Cardiac muscle cell (in vitro differentiated cells and primary cell): ENCODE data around the gene LRRC4. TPM values are rescaled to one million over a fixed set of nuclear protein-coding genes. Genes with fewer than 3 reads are reported as not detected.

ENCODE experiments used
- DNase-seq, 2 donors: peaks; one replicate each; pipeline versions ENCODE4 v3.0.0 to v3.0.0-alpha.2; 2010 to 2017; ENCODE audit warnings: low read depth in 1 of 2, low spot score in 1 of 2
- H3K27ac ChIP-seq: fragments of 200-600 bp; sonication (generic); 2 replicates; pipeline ENCODE4 v1.5.1; 2016
- H3K27me3 ChIP-seq: fragments of 200-600 bp; sonication (generic); 2 replicates; pipeline ENCODE4 v1.6.0; 2016; ENCODE audit warnings: control low read depth
- H3K36me3 ChIP-seq: fragments of 200-600 bp; sonication (generic); 2 replicates; pipeline ENCODE4 v1.5.1; 2016; ENCODE audit warnings: control low read depth
- H3K4me1 ChIP-seq: fragments of 200-600 bp; sonication (generic); 2 replicates; pipeline ENCODE4 v1.8.1; 2017; ENCODE audit warnings: low read depth, mild to moderate bottlenecking, mixed run types
- H3K4me3 ChIP-seq: fragments of 200-600 bp; sonication (generic); 2 replicates; pipeline ENCODE4 v1.5.1; 2016; ENCODE audit warnings: mild to moderate bottlenecking
- H3K9me3 ChIP-seq: fragments of 200-600 bp; sonication (generic); 2 replicates; pipeline ENCODE4 v1.5.1; 2017; ENCODE audit warnings: low read depth, mild to moderate bottlenecking, control low read depth
- polyA plus RNA-seq: library from polyadenylated mRNA; unstranded; fragments of >200 nt; fragmentation: Nextera tagmentation; extraction: Ambion mirVana; gene quantifications from 2 replicates; pipeline ENCODE4 v1.2.1, GENCODE V29; 2016
- total RNA-seq: library from RNA; depleted of rRNA; stranded (reverse); fragments of >200 nt; gene quantifications from 2 replicates; pipeline ENCODE4 v1.2.3, GENCODE V29; 2016
- TF ChIP-seq, protein P1 (sequence below): IDR thresholded peaks from 2 replicates; pipeline ENCODE4 v1.5.1; 2012; ENCODE audit warnings: low read depth, mild to moderate bottlenecking, low read length

The LRRC4 gene
- total and polyA plus RNA-seq, 2 experiments from 2014 or later: 2.9 to 9.3 TPM

DNA sequence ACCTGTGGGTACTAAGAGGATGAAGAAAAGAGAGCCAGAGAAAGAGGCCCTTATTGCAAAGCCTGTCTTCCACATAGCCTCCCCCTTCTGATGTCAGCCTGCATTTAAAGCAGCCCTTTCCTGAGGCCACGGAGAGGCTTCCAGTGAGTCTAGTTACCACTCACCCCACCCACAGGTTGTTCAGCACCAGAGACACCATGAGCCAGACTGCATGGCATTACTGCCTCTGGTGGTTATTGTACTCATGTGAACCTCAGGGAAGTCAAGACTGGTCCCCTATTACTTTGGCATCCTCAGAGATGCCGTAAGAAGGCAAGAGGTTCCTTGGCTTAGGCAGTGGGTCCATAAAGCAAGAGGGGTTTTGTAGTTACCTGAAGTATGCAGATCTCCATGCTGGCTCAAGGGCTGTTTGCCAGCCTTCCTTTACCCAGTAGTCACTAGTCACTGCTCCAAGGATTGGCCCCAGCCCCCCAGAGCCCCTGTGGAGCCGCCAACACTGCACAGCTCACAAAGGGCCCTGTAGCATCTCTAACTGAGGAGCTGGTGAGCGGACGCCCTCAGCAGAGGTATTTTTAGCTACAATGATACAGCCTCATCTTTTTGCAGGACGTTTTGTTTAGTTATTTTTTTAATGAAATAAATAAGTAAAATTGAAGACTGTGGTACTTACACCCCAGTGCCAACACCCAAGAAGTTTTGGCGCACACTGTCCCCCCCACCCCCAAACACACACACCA lies 20.7 kb downstream of the LRRC4 start:
- DNase-seq: no peak
- Histone ChIP-seq H3K4me1 (peaks cover 62% of the 10 kb centered on the region), H3K4me3 (no peak overlapping the region), H3K27me3 (no peaks in the 10 kb centered on the region), H3K9me3 (no peaks in the 10 kb centered on the region), H3K36me3 (no peaks in the 10 kb centered on the region), H3K27ac (peak overlapping the region; percentile 21)
- TF ChIP-seq, protein P1, sequence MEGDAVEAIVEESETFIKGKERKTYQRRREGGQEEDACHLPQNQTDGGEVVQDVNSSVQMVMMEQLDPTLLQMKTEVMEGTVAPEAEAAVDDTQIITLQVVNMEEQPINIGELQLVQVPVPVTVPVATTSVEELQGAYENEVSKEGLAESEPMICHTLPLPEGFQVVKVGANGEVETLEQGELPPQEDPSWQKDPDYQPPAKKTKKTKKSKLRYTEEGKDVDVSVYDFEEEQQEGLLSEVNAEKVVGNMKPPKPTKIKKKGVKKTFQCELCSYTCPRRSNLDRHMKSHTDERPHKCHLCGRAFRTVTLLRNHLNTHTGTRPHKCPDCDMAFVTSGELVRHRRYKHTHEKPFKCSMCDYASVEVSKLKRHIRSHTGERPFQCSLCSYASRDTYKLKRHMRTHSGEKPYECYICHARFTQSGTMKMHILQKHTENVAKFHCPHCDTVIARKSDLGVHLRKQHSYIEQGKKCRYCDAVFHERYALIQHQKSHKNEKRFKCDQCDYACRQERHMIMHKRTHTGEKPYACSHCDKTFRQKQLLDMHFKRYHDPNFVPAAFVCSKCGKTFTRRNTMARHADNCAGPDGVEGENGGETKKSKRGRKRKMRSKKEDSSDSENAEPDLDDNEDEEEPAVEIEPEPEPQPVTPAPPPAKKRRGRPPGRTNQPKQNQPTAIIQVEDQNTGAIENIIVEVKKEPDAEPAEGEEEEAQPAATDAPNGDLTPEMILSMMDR: peak; percentile 12

DNA sequence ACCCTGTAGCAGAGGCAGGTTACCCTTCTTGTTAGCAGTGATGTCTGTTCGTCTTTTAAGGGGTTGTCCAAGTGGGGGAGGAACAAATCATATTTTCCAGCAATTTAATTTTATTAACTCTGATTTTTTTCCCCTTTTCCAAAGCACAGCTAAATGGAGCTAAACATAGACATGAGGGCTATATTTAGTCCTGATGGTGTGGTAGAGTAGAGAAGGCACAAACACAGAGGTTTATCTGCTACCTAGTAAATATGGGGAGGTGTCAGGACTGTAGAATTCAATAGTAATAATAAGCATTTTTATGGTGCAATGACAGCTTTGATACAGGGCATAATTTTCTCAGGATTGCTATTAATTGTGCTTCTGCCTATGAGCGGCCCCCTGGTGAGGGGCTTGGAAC lies 22.5 kb downstream of the LRRC4 start:
- H3K4me1 ChIP-seq: peaks cover 67% of the 10 kb centered on the region
- H3K4me3 ChIP-seq: no peak overlapping the region
- no peaks in the 10 kb centered on the region for H3K9me3 ChIP-seq
- H3K27me3 ChIP-seq: no peaks in the 10 kb centered on the region
- TF ChIP-seq, protein P1: no peak
- DNase-seq: no peak
- no peaks in the 10 kb centered on the region for H3K36me3 ChIP-seq
- H3K27ac ChIP-seq: no peak overlapping the region

DNA sequence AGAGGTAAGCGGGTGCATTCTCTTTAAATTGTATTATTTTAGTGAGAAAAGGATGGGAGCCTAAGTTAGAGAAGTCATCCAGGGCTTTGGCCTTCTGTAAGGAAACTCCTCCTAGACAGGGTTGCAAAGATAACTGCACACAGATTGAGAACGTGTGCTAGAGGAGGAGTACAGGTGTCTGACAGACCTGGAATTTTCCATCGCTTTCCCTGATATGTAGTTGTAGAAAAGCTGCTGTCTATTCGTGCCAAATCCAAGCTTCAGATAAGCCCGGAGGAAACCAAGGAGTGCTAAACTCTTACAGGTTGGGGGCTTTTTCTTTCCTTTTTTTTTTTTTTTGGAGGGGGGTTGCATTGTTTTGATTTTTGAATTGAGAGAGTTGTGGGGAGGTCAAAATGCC lies 23.1 kb downstream of the LRRC4 start:
- TF ChIP-seq, protein P1: no peak
- H3K27me3 ChIP-seq: no peaks in the 10 kb centered on the region
- no peak for DNase-seq
- H3K27ac ChIP-seq: no peak overlapping the region
- H3K36me3 ChIP-seq: no peaks in the 10 kb centered on the region
- no peak overlapping the region for H3K4me3 ChIP-seq
- H3K4me1 ChIP-seq: peaks cover 73% of the 10 kb centered on the region
- H3K9me3 ChIP-seq: no peaks in the 10 kb centered on the region

DNA sequence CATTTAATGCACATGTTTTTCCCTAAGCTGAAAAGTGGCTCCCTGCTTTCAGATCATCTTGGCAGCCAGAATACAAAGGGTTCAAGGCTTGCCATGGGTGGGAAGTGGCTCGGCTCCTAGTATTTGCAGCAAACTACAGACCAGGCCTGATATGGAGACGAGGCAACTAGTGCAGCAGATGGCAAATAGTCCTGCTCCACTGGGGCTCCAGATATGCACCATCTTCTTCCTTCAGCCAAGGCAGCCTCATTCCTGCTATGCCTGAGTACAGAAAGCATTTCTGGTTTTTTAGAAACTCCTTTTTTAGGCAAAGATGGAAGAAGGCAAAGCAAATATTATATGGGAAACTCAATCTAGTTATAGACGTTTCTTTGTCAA lies 23.9 kb downstream of the LRRC4 start:
- Histone ChIP-seq H3K4me1 (peaks cover 75% of the 10 kb centered on the region), H3K27me3 (no peaks in the 10 kb centered on the region), H3K36me3 (no peaks in the 10 kb centered on the region), H3K27ac (no peak overlapping the region), H3K4me3 (no peak overlapping the region), H3K9me3 (no peaks in the 10 kb centered on the region)
- TF ChIP-seq, protein P1: no peak
- DNase-seq: no peak

DNA sequence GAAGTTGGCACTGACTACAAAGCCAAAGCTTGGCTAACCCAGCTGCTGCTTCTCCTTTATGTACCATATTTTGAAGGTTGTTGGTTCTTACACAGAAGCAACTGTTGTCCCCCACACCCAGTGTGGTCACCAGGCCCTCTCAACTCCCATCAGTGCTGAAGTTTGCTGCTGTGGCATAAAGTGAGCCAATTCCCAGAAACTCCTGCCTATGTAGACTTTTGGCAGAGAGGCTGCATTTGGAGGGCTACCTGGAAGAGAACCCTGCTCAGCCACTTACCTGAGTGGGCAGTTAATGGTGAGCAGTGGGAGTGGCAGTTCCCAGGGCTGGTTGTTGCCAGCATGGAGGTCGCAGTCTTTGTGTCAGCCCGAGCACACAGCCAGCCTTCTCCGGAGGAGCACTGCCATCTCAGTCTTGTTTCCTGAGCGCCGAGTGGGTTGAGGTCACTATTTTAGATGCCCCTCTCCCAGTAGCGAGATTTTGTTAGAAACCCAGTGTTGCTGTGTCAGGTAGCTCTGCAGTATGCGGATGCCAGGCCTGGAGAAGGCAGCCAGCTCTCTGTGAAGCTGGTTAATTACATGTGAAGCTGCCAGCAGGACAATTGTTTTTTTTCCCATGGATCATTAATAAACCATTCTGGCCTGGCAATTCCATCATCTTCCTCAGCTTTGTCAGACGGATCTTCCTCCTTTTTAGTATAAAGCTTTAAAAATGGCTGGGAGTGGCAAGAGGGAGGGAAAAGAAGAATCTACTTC lies 24.5 kb downstream of the LRRC4 start:
- TF ChIP-seq, protein P1: no peak
- Histone ChIP-seq H3K4me3 (no peak overlapping the region), H3K36me3 (no peaks in the 10 kb centered on the region), H3K4me1 (peaks cover 75% of the 10 kb centered on the region), H3K27me3 (no peaks in the 10 kb centered on the region), H3K9me3 (no peaks in the 10 kb centered on the region), H3K27ac (no peak overlapping the region)
- no peak for DNase-seq
